ENCODE results near the gene LHX4.

The LHX4 gene

DNA sequence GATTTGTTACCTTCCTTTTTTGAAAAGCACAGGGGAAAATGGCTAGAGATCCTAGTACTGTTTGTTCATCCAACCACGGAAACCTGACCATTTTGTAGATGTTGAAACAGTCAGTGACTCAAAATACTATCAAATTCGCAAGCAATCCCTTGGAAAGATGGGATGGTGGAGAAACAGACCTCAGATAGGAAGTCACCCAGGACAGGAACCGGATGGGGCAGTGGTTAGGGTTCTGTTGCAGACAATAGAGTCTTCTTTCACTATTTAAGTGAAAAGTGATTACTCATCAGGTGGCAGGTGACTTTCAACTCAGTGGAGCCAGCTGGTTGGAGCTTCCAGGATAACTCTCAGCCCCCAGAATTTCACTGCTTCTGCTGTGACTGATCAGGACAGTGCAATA is 17.0 kb downstream of the LHX4 start:
- DNase-seq, result no peak

GRCh38 chr1:180247580-180247979 is 17.5 kb downstream of the LHX4 start:
- DNase-seq, result no peak

GRCh38 chr1:180248176-180248575 is 18.1 kb downstream of the LHX4 start:
- DNase-seq, result no peak

DNA sequence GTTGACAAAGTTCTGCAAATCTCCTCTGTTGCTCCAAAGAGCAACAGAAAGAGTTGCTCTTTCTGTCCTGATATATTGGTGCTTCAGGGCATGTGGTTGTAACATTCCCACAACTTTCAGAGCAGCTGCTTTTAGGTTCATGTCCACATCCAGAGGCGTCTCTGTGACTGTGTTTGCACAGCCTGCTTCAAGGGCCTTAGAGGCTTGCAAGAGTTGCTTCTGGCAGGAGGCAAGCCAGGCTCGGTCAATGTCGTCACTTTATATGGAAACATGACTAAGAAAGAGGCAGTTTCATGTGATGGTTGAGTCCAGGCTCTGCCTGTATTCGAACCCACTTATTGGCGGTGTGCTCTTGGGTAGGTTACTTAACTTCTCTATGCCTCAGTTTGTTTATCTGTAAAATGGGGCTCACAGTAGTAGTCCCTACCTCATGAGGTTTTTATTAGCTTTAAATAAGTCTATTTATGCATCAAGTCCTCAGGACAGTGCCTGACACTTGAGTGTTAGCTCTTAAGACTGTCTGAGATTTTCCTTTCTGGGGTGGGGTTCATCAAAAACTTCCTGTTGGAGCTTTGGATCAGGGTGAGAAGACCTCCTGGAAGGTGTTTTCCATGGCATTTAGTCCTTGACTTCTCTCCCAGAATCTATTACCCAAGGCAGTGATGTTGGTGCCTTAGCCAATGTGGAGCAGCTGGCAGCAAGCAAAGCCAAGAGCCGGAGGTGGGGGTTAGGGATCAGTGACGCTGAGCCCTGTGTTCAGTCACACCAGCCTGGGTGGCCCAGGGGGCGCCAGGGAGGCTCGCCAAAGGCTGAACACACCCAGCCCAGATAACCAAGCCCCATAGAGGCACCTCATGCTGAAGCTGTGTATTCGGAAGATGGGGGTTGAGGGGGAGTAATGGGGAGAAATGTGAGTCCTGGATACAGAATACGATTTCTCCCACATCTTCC is 18.9 kb downstream of the LHX4 start:
- DNase-seq, result no peak

GRCh38 chr1:180249725-180250498 is 19.8 kb downstream of the LHX4 start:
- DNase-seq, result no peak

DNA sequence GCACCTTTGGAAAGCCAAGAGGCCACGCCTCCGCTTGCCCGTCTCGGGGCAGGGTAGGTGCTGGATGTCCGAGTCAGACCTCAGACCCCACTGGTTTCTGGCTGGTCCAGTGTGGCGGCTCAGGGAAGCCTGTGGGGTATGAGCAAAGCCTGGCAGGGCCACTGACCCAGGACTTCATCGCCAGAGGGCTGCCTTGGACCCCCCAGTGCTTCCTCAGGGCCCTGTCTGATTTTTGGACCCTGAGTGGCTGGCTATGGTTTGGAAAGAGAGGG is 20.4 kb downstream of the LHX4 start:
- DNase-seq, result no peak

- no peak for DNase-seq
Measured at GRCh38 chr1:180250883-180251509, 20.9 kb downstream of the LHX4 start.

DNA sequence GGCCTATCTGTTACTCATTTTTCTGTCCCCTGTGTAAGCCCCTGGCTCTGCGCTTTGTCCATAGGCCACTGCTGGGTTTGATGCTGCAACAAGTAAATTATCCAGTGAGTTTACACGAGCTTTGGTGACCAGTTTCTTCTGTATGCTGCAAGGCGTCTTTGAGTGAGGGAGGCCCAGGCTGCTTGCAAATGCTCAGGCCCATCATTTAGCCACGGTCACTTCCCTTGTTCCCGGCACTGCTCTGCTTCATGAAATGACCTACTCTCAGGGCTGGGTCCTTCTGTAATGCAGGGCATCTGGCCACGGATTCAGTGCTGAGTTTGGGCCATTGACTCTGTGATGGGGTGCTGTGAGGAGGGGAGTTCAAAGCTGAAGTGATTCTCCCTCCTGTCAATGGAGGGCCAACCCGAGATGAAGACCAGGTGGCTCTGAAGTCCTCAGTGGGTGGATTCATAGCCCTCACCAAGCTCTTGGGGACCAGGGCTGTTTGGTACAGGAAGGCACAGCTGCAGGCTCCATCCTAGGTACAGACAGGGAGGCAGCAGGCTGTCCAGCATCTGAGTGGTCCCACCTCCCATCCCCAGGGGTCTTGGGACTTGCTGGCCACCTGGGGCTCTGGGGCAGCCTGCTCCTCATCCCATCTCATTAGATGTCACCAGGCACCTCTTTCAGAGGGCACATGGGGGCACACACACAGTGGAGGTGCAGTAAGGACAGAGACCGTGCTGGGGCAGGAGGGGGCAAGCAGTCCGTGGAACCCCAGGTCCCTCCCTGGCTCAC is 21.7 kb downstream of the LHX4 start:
- DNase-seq, result no peak

GRCh38 chr1:180252638-180253536 is 22.8 kb downstream of the LHX4 start:
- peak; percentile 75 for DNase-seq

GRCh38 chr1:180253585-180254495 is 23.8 kb downstream of the LHX4 start:
- DNase-seq, result no peak

GRCh38 chr1:180254496-180254819 is 24.4 kb downstream of the LHX4 start:
- DNase-seq, result no peak

DNA sequence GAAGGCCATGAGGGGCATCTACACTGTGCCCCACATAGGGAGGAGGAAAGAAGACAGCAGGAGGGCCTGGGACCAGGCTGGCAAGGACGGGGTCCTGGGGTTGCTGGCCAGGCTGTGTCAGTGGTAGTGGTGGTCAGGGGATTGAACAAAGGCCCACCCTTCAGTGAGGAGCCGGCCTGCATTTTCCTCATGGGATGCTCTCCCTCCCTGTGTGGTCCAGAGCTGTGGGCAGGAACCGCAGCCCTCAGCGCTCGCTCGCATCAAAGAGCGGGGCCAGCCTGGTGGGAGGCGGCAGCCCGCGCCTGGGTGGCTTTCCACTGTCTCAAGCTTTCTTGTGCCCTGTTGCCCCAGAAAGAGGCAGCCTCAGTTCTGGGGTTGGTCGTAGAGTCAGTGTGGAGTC is 24.8 kb downstream of the LHX4 start:
- no peak for DNase-seq

DNA sequence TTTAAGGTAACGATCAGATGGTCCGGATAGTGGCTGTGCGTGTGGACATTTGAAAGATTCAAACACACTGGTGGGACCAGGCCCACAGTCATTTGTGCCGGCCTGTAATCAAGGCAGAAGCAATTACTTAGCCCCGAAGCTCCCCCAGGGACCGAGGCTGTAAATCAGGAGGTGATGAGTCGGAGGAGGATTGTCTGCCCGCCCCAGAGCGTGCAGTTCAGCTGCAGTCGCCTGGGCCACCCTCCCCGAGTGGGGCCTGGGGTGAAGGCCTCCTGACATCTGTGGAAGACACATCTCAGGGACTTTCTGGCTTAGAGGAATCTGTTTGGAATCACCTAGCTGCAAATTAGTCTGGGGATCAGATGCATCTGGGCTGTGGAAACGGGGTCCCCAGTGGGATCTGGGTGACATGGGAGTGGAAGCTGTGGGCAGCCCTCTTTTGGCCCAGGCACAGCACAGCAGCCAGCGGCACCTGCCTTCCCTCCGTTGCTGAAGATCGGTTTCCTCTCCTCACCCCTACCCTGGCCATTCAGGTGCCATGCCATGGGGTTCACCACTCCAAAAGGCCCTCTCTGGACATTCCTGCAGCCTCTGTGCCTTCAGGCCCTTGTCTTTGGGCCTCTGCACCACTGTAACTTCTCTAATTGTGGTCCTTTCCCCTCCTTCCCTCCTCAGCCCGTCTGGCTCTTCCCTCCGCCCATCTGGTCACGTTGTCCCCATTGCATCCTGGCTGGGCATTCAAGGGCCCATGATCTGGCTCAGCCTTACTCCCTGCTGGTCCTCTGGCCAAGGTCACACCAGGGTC is 25.7 kb downstream of the LHX4 start:
- DNase-seq, result no peak

GRCh38 chr1:180256341-180257027 is 26.4 kb downstream of the LHX4 start:
- no peak for DNase-seq

GRCh38 chr1:180257028-180257386 is 26.9 kb downstream of the LHX4 start:
- no peak for DNase-seq

DNA sequence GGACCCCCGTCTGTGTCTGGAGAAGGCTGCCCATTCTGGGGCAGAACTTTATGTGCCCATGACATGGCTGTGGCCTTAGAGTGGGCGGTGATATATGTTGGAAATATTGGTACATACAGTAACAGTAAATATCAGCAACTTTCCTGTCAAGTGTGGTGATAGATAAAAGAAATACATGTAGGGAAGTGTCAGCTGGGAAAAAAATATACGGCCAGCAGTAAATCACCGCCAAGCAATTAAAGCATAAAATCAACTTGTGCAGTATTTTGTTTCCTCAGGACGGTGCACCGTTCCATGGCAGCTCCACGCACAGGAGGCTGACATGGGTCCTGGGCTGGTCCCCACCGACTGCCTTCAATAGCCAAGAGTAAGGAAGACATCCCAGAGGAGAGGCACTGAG is 27.4 kb downstream of the LHX4 start:
- no peak for DNase-seq

DNA sequence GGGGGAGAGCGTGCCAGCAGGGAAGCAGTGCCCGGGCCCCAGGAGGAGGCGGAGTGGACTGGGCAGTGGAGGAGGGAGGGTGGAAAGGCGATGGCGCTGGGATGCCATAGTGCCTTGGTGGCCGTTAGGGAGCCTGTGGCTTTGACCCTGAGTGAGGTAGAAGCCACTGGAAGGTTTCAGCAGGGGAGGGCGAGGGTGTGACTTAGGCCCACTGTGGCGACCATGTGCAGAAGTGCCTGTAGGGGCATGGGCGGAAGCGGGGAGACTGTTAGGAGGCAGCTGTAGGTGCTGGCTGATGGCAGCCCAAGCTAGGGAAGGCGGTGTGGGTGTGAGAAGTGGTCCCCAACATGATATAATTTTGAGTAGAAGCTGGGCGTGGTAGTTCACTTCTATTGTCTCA is 28.2 kb downstream of the LHX4 start:
- DNase-seq, result no peak

- DNase-seq, result no peak
Measured at GRCh38 chr1:180258935-180259334, 28.9 kb downstream of the LHX4 start.

Data from stimulated activated CD4-positive, alpha-beta T cell treated with anti-CD3 and anti-CD28 coated beads, Interleukin-1b, Interleukin-23, amount 100 ng/mL, for 48 hours (primary cell).